Omental fat pad (tissue), 4 donors: Measurements from ENCODE around the gene C6orf47. TPM values are rescaled to one million over a fixed set of nuclear protein-coding genes. Genes with fewer than 3 reads are reported as not detected.

Experiments
- ATAC-seq: fragments of 150-250 bp; one replicate; pipeline ENCODE4 v1.9.1; 2016; ENCODE audit warnings: mild to moderate bottlenecking, moderate library complexity; ENCODE audit not compliant: low FRiP score
- DNase-seq: peaks from one replicate; pipeline ENCODE4 v3.0.0-alpha.2; 2019; ENCODE audit warnings: low spot score
- total RNA-seq, 4 donors: library from RNA; depleted of rRNA; stranded (reverse); fragments of >200 nt; gene quantifications; one replicate each; pipeline ENCODE4 v1.1.0, GENCODE V29; 2016
- TF ChIP-seq, protein P1 (sequence below), 3 donors: fragments of 450-650 bp; IDR thresholded peaks; one replicate each; pipeline ENCODE4 v1.5.1; 2016 to 2017; ENCODE audit warnings: antibody characterized with exemption in 3 of 3, mild to moderate bottlenecking in 3 of 3, moderate library complexity in 2 of 3

C6orf47 gene
- total RNA-seq, 4 donors from 2014 or later, result 16.8 to 24.7 (median 21.2) TPM

DNA sequence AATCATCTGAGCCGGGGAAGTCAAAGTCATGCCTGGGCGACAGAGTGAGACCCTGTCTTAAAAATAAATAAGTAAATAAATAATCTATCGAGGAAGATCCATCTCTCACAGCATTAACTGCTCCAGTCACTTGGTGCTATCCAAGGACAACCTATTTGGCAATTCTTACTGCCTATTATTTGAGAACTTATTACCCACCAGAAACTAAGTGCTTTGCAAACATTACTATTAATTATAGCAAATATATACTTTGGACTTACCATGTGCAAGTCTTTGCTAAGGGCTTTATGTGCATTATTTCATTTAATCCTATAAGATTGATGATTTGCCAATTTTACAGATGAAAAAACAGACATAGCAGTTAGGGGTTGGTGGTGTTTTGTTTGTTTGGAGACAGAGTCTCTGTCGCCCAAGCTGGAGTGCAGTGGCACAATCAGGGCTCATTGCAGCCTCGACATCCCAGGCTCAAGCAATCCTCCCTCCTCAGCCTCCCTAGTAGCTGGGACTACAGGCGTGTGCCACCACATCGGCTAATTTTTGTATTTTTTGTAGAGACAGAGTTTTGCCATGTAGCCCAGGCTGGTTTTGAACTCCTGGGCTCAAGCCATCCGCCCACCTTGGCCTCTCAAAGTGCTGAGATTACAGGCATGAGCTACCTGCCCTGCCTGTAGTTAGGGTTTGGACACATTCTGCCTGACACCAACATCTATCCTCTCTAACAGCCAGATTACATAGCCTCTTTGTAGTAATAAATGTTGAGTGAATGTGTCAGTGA is 5.8 kb downstream of the C6orf47 start:
- ATAC-seq (no peak), DNase-seq (no peak)
- TF ChIP-seq, protein P1, sequence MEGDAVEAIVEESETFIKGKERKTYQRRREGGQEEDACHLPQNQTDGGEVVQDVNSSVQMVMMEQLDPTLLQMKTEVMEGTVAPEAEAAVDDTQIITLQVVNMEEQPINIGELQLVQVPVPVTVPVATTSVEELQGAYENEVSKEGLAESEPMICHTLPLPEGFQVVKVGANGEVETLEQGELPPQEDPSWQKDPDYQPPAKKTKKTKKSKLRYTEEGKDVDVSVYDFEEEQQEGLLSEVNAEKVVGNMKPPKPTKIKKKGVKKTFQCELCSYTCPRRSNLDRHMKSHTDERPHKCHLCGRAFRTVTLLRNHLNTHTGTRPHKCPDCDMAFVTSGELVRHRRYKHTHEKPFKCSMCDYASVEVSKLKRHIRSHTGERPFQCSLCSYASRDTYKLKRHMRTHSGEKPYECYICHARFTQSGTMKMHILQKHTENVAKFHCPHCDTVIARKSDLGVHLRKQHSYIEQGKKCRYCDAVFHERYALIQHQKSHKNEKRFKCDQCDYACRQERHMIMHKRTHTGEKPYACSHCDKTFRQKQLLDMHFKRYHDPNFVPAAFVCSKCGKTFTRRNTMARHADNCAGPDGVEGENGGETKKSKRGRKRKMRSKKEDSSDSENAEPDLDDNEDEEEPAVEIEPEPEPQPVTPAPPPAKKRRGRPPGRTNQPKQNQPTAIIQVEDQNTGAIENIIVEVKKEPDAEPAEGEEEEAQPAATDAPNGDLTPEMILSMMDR (IDR thresholded peaks at IDR 0.05), result no peak

DNA sequence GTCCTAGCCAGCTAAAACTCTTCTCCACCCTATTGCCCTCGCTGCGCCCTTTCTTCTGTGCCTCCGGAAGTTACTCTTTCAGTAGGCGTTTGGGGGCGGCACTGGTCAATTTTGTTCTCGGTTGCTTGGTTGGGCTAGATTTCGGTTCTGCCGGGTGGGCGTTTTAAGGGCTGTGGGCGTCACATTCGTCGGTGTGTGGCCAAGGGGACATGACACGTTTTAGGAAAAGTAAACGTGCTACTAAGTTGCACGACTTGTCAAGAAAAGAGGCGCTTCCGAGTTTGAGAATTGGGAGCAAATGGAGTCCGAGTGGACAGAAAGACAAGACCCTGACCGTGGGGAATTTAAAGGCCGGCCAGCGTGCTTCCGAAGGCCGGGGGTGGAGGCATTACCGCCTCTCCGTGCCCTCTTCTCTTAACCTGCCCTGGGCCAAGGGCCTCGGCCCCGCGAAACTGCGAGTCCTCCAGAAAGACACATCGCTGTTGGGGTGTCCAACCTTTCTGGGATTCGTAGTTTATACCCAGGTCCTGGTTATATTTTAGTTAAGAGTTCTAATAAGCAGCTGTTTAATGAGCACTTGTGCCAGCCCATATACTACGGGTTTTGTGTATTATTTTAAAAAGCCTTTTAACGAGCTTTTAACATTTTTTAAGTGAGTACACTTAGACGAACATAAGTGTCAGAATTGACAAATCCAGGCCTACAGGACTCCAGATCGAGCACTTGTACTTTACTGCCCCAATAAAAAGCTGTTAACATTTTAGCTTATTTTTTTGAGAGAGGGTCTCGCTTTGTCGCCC is 7.5 kb downstream of the C6orf47 start:
- ATAC-seq (peak; percentile 73), DNase-seq (peak; percentile 74)
- TF ChIP-seq, protein P1 (IDR thresholded peaks at IDR 0.05), result no peak

DNA sequence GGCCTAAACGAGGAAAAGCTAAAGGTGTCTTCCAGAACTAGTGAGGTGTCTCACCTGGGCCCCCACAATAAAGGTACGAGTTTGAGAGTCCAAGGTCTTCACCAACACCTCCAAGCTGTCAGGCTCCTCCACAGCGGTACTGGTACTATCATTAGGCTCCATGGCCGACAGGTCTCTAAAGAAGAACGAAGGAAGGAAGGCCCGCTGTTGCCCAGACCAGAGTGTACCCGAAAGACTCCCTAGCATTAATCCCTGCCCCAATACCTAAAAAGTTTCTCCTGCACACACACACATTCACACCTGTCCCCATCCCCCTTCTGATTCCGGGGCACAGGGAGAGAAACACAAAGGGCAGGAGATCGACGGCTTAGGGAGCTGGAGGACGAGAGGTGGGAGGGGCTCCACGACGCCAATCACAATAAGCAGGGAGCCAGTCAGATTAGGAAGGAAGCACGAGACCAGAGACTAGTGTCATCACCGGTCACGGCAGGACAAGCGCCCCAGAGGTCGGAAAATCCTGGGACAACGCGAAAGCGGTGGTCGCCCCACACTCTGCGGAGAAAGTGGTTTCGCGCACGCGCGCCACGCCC is 8.9 kb downstream of the C6orf47 start:
- ATAC-seq, result peak; percentile 58
- no peak for DNase-seq
- TF ChIP-seq, protein P1 (IDR thresholded peaks at IDR 0.05), result no peak

DNA sequence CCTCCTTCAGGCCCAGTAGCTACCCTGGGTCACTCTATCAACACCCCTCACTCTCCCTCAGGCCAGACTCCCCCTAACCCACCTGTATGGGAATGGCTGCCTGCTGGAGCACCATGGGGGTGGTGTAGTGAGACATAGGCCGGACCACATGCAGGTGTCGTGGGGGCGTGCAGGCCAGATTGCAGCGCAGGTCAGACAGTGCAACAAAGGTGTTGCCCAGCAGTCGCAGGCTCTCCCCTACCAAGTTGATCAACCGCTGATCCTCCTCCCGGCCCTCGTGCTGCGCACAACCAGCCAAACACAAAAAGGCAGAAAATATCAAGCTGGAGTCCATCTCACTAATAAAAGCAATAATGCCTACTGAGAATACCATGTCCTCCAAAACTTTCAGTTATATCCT is 15.3 kb downstream of the C6orf47 start:
- TF ChIP-seq, protein P1 (IDR thresholded peaks at IDR 0.05), result no peak

DNA sequence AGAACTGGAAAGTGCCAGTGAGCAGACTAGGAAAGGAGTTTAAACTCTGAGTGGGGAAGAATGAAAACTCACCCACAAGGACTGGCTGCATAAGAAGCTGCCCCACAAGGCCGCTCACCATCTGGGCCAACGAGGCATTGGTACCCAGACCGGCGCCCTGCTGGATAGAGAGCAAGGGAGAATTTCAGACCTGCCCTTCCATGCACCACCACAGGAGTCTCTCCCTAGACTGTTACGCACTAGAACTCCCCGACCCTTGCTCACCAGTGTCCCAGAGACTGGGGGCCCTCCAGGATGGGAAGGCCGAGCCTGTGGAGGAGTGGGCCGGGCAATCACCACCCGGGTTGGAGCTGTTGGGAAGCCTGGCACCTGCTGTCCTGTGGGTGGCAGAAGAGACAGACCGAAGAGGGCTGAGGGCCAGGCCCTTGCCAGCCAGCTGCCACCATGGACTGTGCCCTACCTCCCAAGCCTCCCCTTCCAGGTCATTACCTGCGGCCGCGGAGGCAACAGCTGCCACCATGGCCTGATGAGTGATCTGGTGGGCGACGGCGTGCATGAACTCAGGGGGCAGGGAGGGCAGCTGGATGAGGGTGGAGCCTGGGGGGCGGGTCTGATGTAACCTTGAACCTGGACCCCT is 16.6 kb downstream of the C6orf47 start:
- no peak for DNase-seq
- ATAC-seq, result no peak
- TF ChIP-seq, protein P1 (IDR thresholded peaks at IDR 0.05), result no peak

More for the DNA sequence above, 15.3 kb downstream of the C6orf47 start:
- ATAC-seq, result no peak
- no peak for DNase-seq

DNA sequence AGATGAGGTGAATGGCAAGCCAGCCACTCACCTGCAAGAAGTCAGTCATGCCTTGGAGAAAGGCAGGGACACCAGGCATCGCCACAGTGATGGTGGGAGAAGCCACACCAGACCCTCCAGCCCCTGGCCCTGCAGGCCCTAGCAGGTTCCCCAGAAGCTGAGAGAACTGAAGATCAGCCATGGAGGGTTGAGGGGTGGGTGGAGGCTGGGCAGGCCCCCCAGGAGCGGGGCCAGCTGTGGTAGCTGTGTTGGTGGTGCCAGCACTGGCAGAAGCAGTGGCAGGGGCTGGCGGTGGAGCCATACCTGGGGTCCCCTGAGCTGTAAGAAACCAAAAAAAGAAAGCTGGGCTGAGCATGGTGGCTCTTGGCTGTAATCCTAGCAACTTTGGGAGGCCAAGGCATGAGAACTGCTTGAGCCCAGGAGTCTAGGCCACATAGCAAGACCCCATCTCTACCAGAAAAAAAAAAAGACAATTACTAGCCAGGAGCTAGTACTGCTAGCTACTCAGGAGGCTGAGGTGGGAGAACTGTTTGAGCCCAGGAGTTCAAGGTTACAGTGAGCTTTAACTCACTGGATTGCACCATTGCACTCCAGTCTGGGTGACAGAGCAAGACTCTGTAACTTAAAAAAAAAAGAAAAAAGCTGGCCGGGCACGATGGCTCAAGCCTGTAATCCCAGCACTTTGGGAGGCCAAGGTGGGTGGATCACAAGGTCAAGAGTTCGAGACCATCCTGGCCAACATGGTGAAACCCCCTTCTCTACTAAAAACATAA is 17.6 kb downstream of the C6orf47 start:
- ATAC-seq (no peak), DNase-seq (no peak)
- TF ChIP-seq, protein P1 (IDR thresholded peaks at IDR 0.05), result no peak
